Endothelial cell of hepatic sinusoid (primary cell): ENCODE data around the gene KPNA4.
"Not testable (repeated sequence)": the region's sequence is repeated elsewhere in the genome, so short reads cannot be mapped to it uniquely, and the experiment has no call there.

Experiments used
- in situ Hi-C: cut with HindIII; loops from 2 replicates; pipeline ENCODE4 v1.10.0; 2017; ENCODE audit warnings: low sequenced_read_pairs

Gene KPNA4

GRCh38 chr3:160573955-160574525 is 8.7 kb upstream of the KPNA4 start:
- in situ Hi-C loops = not testable (repeated sequence)

- in situ Hi-C loops = no loop called here
These were observed 4.7 kb upstream of the KPNA4 start for GRCh38 chr3:160569894-160570652.

- in situ Hi-C loops = no loop called here
These were observed 3.6 kb upstream of the KPNA4 start for GRCh38 chr3:160568989-160569388.

DNA sequence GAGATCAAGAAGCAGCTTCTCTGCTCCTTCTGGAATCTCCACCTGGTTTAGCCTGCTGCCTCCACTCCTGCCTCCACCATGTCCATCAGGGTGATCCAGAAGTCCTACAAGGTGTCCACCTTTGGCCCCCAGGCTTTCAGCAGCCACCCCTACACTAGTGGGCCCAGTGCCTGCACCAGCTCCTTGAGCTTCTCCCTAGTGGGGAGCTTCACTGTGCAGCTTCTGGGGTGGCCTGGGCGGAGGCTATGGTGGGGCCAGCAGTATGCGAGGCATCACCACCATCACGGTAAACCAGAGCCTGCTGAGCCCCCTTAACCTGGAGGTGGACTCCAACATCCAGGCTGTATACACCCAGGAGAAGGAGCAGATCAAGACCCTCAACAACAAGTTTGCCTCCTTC is 2.4 kb upstream of the KPNA4 start:
- in situ Hi-C loops = no loop called here

DNA sequence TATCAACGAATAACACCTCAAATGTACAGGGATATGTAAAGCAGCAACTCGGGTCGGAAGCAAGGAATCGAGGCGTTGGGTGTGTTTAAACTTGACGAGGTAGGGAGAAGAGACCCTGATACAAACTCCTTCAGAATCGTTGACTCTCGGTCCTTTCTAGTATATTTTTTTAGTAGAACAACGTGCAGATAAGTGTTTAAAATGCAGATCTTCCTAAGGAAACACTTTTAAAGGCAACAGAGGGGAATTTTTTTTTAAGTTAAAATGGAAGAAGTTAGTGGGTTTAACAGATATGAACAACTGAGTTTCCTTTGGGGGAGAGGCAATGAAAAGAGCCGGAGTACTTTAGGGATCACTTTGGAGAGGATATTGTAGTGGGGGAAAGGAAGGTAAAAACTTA is 1.1 kb upstream of the KPNA4 start:
- in situ Hi-C loops = no loop called here

DNA sequence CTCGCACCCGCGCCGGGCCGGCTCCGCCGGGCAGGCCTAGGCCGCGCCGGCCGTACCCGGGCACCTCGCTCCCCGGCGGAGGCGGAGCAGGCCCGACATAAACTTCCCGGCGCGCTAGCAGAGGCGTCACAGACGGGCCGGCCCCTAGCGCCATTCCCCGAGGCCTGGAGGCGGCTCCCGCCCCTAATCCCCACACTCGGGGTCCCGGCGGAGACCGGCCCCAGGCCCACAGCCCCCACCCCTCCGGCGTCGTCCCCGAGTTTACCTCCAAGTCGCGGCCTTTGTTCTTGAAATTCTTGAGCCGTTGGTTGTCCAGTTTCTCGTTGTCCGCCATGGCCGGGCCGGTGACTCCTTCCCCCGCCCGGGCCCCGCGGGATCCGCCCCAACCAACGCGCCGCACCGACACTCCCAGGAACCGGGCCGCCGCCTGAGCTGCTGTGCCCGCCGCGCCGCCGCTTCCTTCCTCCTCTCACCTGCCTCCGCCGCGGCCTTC is 376 bp downstream of the KPNA4 start:
- in situ Hi-C loops = no loop called here

DNA sequence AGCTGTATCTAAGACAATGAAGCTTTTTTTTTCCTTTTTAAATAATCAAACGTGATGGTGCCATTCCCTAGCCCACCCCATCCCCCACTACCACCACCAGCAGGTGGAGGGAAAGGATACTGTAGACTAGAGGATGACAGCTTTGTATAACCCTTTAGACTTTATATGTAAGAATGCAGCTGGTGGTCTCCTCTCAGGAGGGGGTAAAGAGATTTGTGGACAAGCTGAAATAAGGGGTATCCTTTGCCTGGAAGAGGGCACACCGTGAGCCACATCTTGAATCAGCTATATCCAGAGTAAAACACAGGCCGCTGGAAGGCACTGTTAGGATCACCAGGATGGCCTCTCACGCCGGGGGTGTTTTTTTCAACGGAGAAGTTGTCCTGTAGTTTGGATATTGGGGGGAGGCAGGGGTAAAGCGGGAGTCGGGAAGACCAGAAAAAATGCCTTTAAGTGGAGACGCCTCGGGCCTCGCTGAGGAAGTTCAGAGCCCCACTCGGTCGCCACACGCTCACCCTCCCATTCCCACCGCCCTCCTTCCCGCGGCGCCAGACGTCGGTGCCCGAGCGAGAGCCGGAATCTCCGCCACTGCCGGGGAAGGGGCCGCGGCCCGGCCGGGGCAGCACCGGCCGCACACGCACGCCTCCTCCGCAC is 986 bp downstream of the KPNA4 start:
- in situ Hi-C loops = no loop called here

DNA sequence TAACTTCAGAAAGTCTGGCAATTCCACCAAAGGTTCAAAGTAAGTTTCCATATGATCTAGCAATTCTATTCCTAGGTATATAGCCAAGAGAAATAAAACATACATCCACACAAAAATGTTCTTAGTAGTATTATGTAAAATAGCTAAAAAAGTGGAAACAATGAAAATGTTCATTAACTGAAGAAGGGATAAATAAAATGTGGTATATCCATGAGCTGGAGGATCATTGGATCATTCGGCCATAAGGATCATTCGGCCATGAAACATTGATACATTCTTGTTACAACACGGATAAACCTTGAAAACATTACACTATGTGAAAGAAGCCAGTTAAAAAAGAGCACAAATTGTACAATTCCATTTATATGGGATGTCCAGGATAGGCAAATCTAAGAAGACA is 2.4 kb downstream of the KPNA4 start:
- in situ Hi-C loops = no loop called here

DNA sequence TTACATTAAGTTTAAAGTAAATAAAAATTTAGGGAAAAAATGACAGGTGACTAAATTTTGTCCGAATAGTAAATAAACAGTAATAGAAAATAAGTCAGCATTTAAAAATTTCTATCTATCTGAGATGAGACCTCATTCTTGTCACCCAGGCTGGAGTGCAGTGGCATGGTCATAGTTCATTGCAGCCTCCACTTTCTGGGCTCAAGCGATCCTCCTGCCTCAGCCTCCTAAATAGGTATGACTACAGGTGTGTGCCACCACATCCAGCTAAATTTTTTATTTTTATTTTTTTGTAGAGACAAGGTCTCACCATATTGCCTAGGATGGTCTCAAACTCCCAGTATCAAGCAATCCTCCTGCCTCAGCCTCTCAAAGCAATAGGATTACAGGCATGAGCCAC is 7.8 kb downstream of the KPNA4 start:
- in situ Hi-C loops = no loop called here

GRCh38 chr3:160556141-160556540 is 9.2 kb downstream of the KPNA4 start:
- in situ Hi-C loops = no loop called here

GRCh38 chr3:160554980-160555379 is 10.4 kb downstream of the KPNA4 start:
- in situ Hi-C loops = no loop called here

DNA sequence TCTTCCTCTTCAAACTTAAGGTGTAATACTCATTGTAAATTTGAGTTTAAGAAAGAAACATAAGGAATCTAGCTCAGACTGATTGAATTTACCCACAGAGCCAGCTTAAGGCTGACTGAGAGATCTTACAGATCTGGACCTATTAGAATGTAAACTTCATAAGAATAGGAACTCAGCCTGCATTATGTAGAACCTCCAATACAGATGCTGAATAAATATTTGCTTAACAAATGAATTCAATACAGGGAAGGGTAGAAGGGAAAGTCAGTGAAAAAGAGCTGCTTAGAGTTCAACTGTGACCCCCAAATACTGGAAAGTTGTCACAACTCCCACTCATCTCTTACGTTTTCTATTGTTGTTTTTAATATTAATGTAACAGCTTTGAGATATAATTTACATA is 11.5 kb downstream of the KPNA4 start:
- in situ Hi-C loops = no loop called here

DNA sequence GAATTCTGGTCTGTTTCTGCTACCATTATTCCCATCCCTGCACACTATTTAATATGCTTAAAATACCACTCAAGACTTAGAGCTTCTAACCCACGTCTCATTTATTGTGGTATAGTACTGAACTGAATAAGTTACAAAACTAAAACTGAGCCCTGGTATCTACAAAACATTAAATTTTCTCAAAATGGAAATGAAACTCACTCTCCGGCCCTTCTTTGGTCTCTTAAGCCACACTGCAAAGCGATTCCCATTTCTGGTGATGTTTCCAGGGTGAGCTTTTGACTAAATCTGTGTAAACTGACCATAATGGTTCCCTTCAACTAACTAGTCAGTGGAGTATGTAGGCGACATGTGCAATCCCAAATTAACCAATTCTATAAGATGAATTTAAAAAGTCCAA is 18.6 kb downstream of the KPNA4 start:
- in situ Hi-C loops = no loop called here

- in situ Hi-C loops = no loop called here
These were observed 19.9 kb downstream of the KPNA4 start for GRCh38 chr3:160545504-160545871.

GRCh38 chr3:160544844-160545503 is 20.4 kb downstream of the KPNA4 start:
- in situ Hi-C loops = no loop called here

DNA sequence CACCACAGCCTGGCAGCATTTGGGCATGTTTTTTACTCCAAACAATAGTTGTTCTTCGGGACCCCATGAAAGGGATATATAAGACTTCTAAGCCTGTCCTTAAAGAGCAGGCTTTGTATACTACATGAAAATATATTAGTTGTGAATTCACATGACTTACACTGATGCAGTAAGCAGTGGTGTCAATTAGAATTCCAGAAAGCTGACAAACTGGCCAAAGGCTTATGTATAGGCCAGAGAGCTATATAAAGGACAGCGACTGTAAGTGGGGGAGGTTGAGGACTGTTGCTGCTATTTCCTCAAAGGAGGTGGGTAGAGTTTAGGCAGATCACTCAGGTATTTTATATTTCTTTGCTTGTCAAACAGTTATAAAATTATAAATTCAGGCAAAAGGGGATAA is 24.8 kb downstream of the KPNA4 start:
- in situ Hi-C loops = no loop called here

DNA sequence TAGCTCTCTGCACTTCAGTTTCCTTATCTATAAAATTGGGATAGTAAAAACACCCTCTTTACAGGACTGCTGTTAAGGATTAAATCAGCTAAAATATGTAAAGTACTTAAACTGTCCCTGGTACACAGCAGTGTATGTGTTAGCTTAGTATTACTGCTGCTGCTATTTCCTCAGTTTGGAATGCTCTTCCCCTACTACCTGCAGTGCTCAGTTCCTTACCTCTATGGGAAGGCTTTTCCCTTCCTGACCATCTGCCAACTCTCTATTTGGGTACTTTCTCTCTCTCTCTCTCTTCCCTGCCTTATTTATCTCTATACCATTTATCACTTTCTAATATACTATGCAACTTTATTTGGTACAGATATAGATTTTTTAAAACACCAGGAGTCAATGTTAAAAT is 26.5 kb downstream of the KPNA4 start:
- in situ Hi-C loops = no loop called here

DNA sequence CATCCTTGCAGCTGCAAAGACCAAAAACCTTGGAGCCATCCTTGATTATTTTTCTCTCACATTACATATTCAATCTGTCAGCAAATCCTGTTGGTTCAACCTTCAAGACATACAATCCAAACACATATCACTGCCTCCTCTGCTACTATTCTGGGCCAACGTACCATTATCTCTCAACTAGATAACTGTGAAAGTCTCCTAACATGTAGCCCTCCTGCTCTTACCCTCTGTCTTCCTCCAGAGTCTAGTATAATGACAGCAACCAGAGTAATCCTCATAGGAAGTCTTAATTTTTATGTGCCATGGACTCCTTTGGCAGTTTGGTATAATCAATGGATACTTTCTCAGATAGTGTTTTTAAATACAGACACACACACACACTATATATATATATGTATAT is 27.6 kb downstream of the KPNA4 start:
- in situ Hi-C loops = no loop called here

- in situ Hi-C loops = no loop called here
These were observed 33.0 kb downstream of the KPNA4 start for GRCh38 chr3:160532371-160532770.

- in situ Hi-C loops = no loop called here
These were observed 34.1 kb downstream of the KPNA4 start for GRCh38 chr3:160531311-160531710.

GRCh38 chr3:160516391-160516790 is 49.0 kb downstream of the KPNA4 start:
- in situ Hi-C loops = not testable (repeated sequence)

DNA sequence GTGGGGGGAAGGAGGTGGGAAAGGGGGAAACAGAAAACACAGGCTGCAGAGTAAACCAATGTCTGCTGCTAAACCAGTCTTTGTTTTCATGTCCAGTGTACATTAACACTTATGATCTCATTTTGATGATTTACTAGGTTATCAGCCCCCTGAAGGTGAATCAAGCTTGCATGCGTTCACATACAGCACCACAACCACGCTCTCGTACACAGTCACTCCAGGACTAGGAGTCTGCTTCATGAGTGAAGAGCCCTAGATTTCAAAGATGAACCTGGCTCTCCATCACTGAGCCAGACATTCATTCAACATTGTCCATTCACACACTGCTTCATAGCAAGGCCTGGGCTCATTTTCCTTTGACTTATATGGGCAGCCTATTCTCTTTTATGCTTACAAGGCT is 64.0 kb downstream of the KPNA4 start:
- in situ Hi-C loops = no loop called here
